Measurements from ENCODE around the gene PRKACA.

The PRKACA gene

GRCh38 chr19:14070268-14071050 lies 47.1 kb downstream of the PRKACA start:
- H3K27ac ChIP-seq (ENCODE audit: extremely low read depth, low read depth, low read length): no peak overlapping the region
- TF ChIP-seq ZNF239 (tag by site-specific recombination; IDR thresholded peaks at IDR 0.05): no peak
- TF ChIP-seq ZNF394 (tag by site-specific recombination; IDR thresholded peaks at IDR 0.05; ENCODE audit: borderline replicate concordance): no peak
- TF ChIP-seq ZNF600 (tag by site-specific recombination; IDR thresholded peaks at IDR 0.05): 0 out of 2 replicates have a peak, but pooled peaks have one; percentile 26
- no peak overlapping the region for H3K4me3 ChIP-seq (ENCODE audit: low read depth, low read length)
- H3K36me3 ChIP-seq (ENCODE audit: control insufficient read depth in 2 of 2, insufficient read depth in 1 of 2, low read length in 2 of 2): no peaks in the 10 kb centered on the region
- H3K4me1 ChIP-seq (ENCODE audit: control insufficient read depth, insufficient read depth, low read length): no peaks in the 10 kb centered on the region
- H3K9me3 ChIP-seq (ENCODE audit: control insufficient read depth, insufficient read depth, low read depth, low read length): no peaks in the 10 kb centered on the region
- ChIA-PET POLR2A (interaction anchor here (0.6 to 1.0 kb wide), 3 partner anchors 28 to 227 kb away, joined by 3 to 4 read pairs (median 3); partner anchors contain the start of gene ASF1B), CTCF (interaction anchor here (0.6 to 6.2 kb wide), 9 partner anchors 9 to 190 kb away, joined by 4 to 80 read pairs (median 6); partner anchors contain the start of genes IL27RA and PALM3)

DNA sequence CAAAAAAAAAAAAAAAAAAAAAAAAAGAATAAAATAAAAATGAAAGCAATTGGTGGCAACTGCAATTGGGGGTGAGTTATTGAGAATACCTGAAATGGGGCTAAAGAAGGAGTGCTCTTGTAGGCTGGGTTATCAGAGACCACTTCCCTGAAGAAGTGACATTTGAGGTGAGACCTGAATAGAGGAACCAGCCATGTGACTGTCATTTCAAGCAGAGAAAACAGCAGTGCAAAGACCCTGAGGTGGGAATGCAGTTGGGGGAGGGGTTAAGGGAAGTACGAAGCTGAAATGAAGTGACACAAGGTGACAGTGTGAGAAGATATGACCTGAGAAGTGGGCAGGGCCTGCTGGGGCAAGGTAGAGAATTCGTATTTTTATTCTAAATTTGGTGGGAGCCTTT lies 51.4 kb downstream of the PRKACA start:
- Histone ChIP-seq H3K4me1 (ENCODE audit: control insufficient read depth, insufficient read depth, low read length) (no peaks in the 10 kb centered on the region), H3K27ac (ENCODE audit: extremely low read depth, low read depth, low read length) (no peak overlapping the region), H3K36me3 (ENCODE audit: control insufficient read depth in 2 of 2, insufficient read depth in 1 of 2, low read length in 2 of 2) (no peaks in the 10 kb centered on the region), H3K9me3 (ENCODE audit: control insufficient read depth, insufficient read depth, low read depth, low read length) (no peaks in the 10 kb centered on the region), H3K4me3 (ENCODE audit: low read depth, low read length) (no peak overlapping the region)
- no peak for TF ChIP-seq ZBTB21 (tag by site-specific recombination; IDR thresholded peaks at IDR 0.05)
- peak; percentile 84 for TF ChIP-seq ZNF623 (tag by site-specific recombination; IDR thresholded peaks at IDR 0.05)
- CTCF ChIA-PET: interaction anchor here (0.6 to 1.2 kb wide), 2 partner anchors 8 to 36 kb away, joined by 3 read pairs; no protein-coding TSS in a partner anchor
- POLR2A ChIA-PET: interaction anchor here (0.7 kb wide), 1 partner anchor 52 kb away, joined by 4 read pairs; no protein-coding TSS in a partner anchor

GRCh38 chr19:14063105-14063504 lies 54.5 kb downstream of the PRKACA start:
- POLR2A ChIA-PET: no interaction called here
- TF ChIP-seq, protein P1, sequence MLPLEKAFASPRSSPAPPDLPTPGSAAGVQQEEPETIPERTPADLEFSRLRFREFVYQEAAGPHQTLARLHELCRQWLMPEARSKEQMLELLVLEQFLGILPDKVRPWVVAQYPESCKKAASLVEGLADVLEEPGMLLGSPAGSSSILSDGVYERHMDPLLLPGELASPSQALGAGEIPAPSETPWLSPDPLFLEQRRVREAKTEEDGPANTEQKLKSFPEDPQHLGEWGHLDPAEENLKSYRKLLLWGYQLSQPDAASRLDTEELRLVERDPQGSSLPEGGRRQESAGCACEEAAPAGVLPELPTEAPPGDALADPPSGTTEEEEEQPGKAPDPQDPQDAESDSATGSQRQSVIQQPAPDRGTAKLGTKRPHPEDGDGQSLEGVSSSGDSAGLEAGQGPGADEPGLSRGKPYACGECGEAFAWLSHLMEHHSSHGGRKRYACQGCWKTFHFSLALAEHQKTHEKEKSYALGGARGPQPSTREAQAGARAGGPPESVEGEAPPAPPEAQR (tag by site-specific recombination; IDR thresholded peaks at IDR 0.05): no peak
- TF ChIP-seq KLF10 (tag by site-specific recombination; IDR thresholded peaks at IDR 0.05): no peak
- no peak for TF ChIP-seq ZNF394 (tag by site-specific recombination; IDR thresholded peaks at IDR 0.05; ENCODE audit: borderline replicate concordance)
- TF ChIP-seq, protein P2, sequence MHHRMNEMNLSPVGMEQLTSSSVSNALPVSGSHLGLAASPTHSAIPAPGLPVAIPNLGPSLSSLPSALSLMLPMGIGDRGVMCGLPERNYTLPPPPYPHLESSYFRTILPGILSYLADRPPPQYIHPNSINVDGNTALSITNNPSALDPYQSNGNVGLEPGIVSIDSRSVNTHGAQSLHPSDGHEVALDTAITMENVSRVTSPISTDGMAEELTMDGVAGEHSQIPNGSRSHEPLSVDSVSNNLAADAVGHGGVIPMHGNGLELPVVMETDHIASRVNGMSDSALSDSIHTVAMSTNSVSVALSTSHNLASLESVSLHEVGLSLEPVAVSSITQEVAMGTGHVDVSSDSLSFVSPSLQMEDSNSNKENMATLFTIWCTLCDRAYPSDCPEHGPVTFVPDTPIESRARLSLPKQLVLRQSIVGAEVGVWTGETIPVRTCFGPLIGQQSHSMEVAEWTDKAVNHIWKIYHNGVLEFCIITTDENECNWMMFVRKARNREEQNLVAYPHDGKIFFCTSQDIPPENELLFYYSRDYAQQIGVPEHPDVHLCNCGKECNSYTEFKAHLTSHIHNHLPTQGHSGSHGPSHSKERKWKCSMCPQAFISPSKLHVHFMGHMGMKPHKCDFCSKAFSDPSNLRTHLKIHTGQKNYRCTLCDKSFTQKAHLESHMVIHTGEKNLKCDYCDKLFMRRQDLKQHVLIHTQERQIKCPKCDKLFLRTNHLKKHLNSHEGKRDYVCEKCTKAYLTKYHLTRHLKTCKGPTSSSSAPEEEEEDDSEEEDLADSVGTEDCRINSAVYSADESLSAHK (tag by site-specific recombination; IDR thresholded peaks at IDR 0.05): no peak
- Histone ChIP-seq H3K9me3 (ENCODE audit: control insufficient read depth, insufficient read depth, low read depth, low read length) (no peaks in the 10 kb centered on the region), H3K4me1 (ENCODE audit: control insufficient read depth, insufficient read depth, low read length) (peaks cover 2% of the 10 kb centered on the region), H3K27ac (ENCODE audit: extremely low read depth, low read depth, low read length) (no peak overlapping the region), H3K36me3 (ENCODE audit: control insufficient read depth in 2 of 2, insufficient read depth in 1 of 2, low read length in 2 of 2) (no peaks in the 10 kb centered on the region), H3K4me3 (ENCODE audit: low read depth, low read length) (no peak overlapping the region)
- CTCF ChIA-PET: no interaction called here

DNA sequence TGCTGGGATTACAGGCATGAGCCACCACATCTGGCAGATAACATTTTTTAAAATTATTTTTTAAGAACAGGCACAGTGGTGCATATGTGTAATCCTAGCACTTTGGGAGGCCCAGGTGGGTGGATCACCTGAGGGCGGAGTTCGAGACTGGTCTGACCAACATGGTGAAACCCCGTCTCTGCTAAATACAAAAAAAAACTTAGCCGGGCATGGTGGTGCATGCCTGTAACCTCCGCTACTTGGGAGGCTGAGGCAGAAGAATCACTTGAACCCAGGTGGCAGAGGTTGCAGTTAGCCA lies 55.1 kb downstream of the PRKACA start:
- H3K27ac ChIP-seq (ENCODE audit: extremely low read depth, low read depth, low read length): no peak overlapping the region
- no peaks in the 10 kb centered on the region for H3K9me3 ChIP-seq (ENCODE audit: control insufficient read depth, insufficient read depth, low read depth, low read length)
- TF ChIP-seq OVOL3 (tag by site-specific recombination; IDR thresholded peaks at IDR 0.05) (no peak), ZNF701 (tag by site-specific recombination; IDR thresholded peaks at IDR 0.05) (no peak), ZNF311 (tag by site-specific recombination; IDR thresholded peaks at IDR 0.05; ENCODE audit: borderline replicate concordance) (no peak), KLF8 (tag by site-specific recombination; IDR thresholded peaks at IDR 0.05) (no peak), ZIC2 (tag by site-specific recombination; IDR thresholded peaks at IDR 0.05) (no peak), ZNF398 (tag by site-specific recombination; IDR thresholded peaks at IDR 0.05) (no peak), ZNF302 (tag by site-specific recombination; IDR thresholded peaks at IDR 0.05; ENCODE audit: low read depth) (no peak), ZNF133 (tag by site-specific recombination; IDR thresholded peaks at IDR 0.05) (no peak)
- TF ChIP-seq, protein P3, sequence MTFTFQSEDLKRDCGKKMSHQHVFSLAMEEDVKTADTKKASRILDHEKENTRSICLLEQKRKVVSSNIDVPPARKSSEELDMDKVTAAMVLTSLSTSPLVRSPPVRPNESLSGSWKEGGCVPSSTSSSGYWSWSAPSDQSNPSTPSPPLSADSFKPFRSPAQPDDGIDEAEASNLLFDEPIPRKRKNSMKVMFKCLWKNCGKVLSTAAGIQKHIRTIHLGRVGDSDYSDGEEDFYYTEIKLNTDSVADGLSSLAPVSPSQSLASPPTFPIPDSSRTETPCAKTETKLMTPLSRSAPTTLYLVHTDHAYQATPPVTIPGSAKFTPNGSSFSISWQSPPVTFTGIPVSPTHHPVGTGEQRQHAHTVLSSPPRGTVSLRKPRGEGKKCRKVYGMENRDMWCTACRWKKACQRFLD (tag by site-specific recombination; IDR thresholded peaks at IDR 0.05): no peak
- H3K4me3 ChIP-seq (ENCODE audit: low read depth, low read length): no peak overlapping the region
- peaks cover 4% of the 10 kb centered on the region for H3K4me1 ChIP-seq (ENCODE audit: control insufficient read depth, insufficient read depth, low read length)
- no peaks in the 10 kb centered on the region for H3K36me3 ChIP-seq (ENCODE audit: control insufficient read depth in 2 of 2, insufficient read depth in 1 of 2, low read length in 2 of 2)
- CTCF ChIA-PET: interaction anchor here (0.6 to 6.9 kb wide), 2 partner anchors 9 to 345 kb away, joined by 3 to 80 read pairs; partner anchors contain the start of gene MISP3
- POLR2A ChIA-PET: no interaction called here

Data from HEK293 (cell line).